ENCODE data around the gene CCNA2. TPM values are rescaled to one million over a fixed set of nuclear protein-coding genes. Genes with fewer than 3 reads are reported as not detected.
A peak's percentile ranks its signal among the peaks of the same experiment; 100 is the strongest.

Gene CCNA2
- total and polyA plus RNA-seq, 9 of the 15 experiments (the other 6 are each of a cell fraction or from before 2014, with no cell fraction given), result 37.1 to 197 (median 154) TPM

- no peak; the same call in 1 of the 2 replicates for TF ChIP-seq REST (IDR thresholded peaks at IDR 0.05; ENCODE audit: borderline replicate concordance)
- peak; percentile 19; the same call in 1 of the 2 replicates for TF ChIP-seq REST (CRISPR knock-in tag; IDR thresholded peaks at IDR 0.05; ENCODE audit: low read depth)
- peak; percentile 44; the same call in 1 of the 2 replicates for TF ChIP-seq PML (IDR thresholded peaks at IDR 0.05; ENCODE audit: low read length)
- peak; percentile 95 for TF ChIP-seq ATF7 (IDR thresholded peaks at IDR 0.05)
- TF ChIP-seq ZBTB7A (IDR thresholded peaks at IDR 0.05; ENCODE audit: borderline replicate concordance, control insufficient read depth, low read depth, low read length), result peak; percentile 60; the same call in 1 of the 2 replicates
- TF ChIP-seq ARID1B (IDR thresholded peaks at IDR 0.05), result 0 out of 2 replicates have a peak, but pooled peaks have one; percentile 32
- TF ChIP-seq HOMEZ (CRISPR knock-in tag; IDR thresholded peaks at IDR 0.05), result no peak
- 0 out of 4 replicates have a peak, but pooled peaks of 1 of the 2 experiments have one; percentile 24 for TF ChIP-seq RCOR1 (IDR thresholded peaks at IDR 0.05; ENCODE audit: borderline replicate concordance in 1 of 2, low read depth in 2 of 2, low read length in 2 of 2)
- peak; percentile 74 for TF ChIP-seq DPF2 (IDR thresholded peaks at IDR 0.05)
- TF ChIP-seq ZNF24 (IDR thresholded peaks at IDR 0.05), result no peak
- TF ChIP-seq ESRRB (CRISPR knock-in tag; IDR thresholded peaks at IDR 0.05; ENCODE audit: borderline replicate concordance), result no peak
- peak; percentile 80 for TF ChIP-seq JUND (IDR thresholded peaks at IDR 0.05; ENCODE audit: borderline replicate concordance, low read depth, low read length)
- peak; percentile 35; the same call in 1 of the 3 replicates for TF ChIP-seq JUND (tag; IDR thresholded peaks at IDR 0.05; ENCODE audit: borderline replicate concordance, low read depth, low read length)
- peak; percentile 64 for TF ChIP-seq ZFX (CRISPR knock-in tag; IDR thresholded peaks at IDR 0.05)
- peak in 1 of 3 experiments; percentile 16 for TF ChIP-seq YY1 (IDR thresholded peaks at IDR 0.05; ENCODE audit: borderline replicate concordance in 1 of 3, control insufficient read depth in 1 of 3, extremely low read depth in 1 of 3, insufficient read depth in 3 of 3, insufficient read length in 1 of 3, insufficient replicate concordance in 2 of 3, low read depth in 1 of 3, low read length in 2 of 3)
Measured at GRCh38 chr4:121869841-121870822, 46.4 kb upstream of the CCNA2 start, which contains the start of gene BBS7 (continued).

Data from K562 (cell line).